Activated naive CD4-positive, alpha-beta T cell treated with anti-CD3 and anti-CD28 coated beads for 36 hours (primary cell): ENCODE measurements around the gene C17orf113. TPM values are rescaled to one million over a fixed set of nuclear protein-coding genes. Genes with fewer than 3 reads are reported as not detected.
A peak's percentile ranks its signal among the peaks of the same experiment; 100 is the strongest.
"Not testable (repeated sequence)": the region's sequence is repeated elsewhere in the genome, so short reads cannot be mapped to it uniquely, and the experiment has no call there.

Experiments
- CTCF ChIA-PET: fragments of 350-600 bp; sonication (Branson Sonifier 250); formaldehyde crosslinking; loops from one replicate; lab custom pipeline; 2021; ENCODE audit warnings: antibody characterized with exemption; lab: Charles Lee
- DNase-seq: peaks from one replicate; pipeline ENCODE4 v3.0.0-alpha.2; 2020
- H3K27ac Mint-ChIP-seq: one replicate; pipeline ENCODE4 v1.8.0; 2021; ENCODE audit warnings: mild to moderate bottlenecking, mixed read lengths
- H3K27me3 Mint-ChIP-seq: one replicate; pipeline ENCODE4 v1.8.0; 2021; ENCODE audit warnings: low read depth, mixed read lengths
- H3K36me3 Mint-ChIP-seq: one replicate; pipeline ENCODE4 v1.8.0; 2021; ENCODE audit warnings: low read depth, mixed read lengths
- H3K4me1 Mint-ChIP-seq: one replicate; pipeline ENCODE4 v1.8.0; 2021; ENCODE audit warnings: low read depth, mixed read lengths
- H3K4me3 Mint-ChIP-seq: one replicate; pipeline ENCODE4 v1.8.0; 2021; ENCODE audit warnings: mild to moderate bottlenecking, moderate library complexity, mixed read lengths
- H3K9me3 Mint-ChIP-seq: one replicate; pipeline ENCODE4 v1.8.0; 2021; ENCODE audit warnings: mixed read lengths
- intact Hi-C: fragments of 100-400 bp; cut with micrococcal nuclease; formaldehyde crosslinking; loops from one replicate; pipeline ENCODE4 v1.15.1; 2023
- total RNA-seq, 2 experiments: library from RNA; stranded (reverse); gene quantifications; one replicate each; pipeline ENCODE4 v1.2.3, GENCODE V29; 2021

The C17orf113 gene
- total RNA-seq, 2 experiments from 2014 or later, result 0.20 to 0.31 TPM

GRCh38 chr17:42034059-42034458 is 16.3 kb downstream of the C17orf113 start:
- Mint-ChIP-seq H3K27me3 (peaks cover 9% of the 10 kb centered on the region), H3K36me3 (no peaks in the 10 kb centered on the region), H3K4me3 (no peak overlapping the region), H3K9me3 (no peaks in the 10 kb centered on the region), H3K4me1 (peaks cover 8% of the 10 kb centered on the region), H3K27ac (no peak overlapping the region)
- DNase-seq, result peak; percentile 46
- intact Hi-C loops, result no loop called here
- CTCF ChIA-PET, result interaction anchor here (0.7 to 1.7 kb wide), 7 partner anchors 9 to 100 kb away, joined by 3 to 7 read pairs (median 3); partner anchors contain the start of gene NKIRAS2

DNA sequence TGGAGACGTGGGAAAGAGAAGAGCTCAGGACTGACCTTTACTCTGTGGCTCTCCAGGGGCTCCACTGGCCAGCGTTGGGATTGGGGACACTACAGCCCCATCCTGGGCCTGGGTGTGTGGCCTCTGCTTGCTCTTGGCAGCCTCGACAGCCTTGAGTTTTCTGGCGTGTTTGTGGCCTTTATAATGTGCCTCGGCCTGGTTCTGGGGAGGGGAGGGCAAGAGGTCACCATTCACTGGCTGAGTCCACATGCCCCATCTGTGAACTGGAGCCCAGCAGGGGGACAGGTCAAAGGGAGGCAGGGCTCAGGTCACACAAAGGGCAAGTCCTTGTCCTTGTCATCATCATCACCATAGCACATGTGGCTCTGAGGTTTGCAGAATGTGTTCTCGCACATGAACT is 18.8 kb downstream of the C17orf113 start:
- CTCF ChIA-PET, result interaction anchor here (1.2 to 1.4 kb wide), 2 partner anchors 15 to 36 kb away, joined by 3 to 5 read pairs; no protein-coding TSS in a partner anchor
- Mint-ChIP-seq H3K27me3 (no peaks in the 10 kb centered on the region), H3K4me1 (peaks cover 8% of the 10 kb centered on the region), H3K36me3 (no peaks in the 10 kb centered on the region), H3K9me3 (no peaks in the 10 kb centered on the region), H3K4me3 (no peak overlapping the region), H3K27ac (no peak overlapping the region)
- intact Hi-C loops, result no loop called here
- DNase-seq, result no peak

GRCh38 chr17:42028791-42029127 is 21.6 kb downstream of the C17orf113 start:
- intact Hi-C loops, result no loop called here

GRCh38 chr17:42027961-42028790 is 22.2 kb downstream of the C17orf113 start:
- intact Hi-C loops, result no loop called here
- Mint-ChIP-seq H3K4me1 (peaks cover 13% of the 10 kb centered on the region), H3K36me3 (peaks cover 8% of the 10 kb centered on the region), H3K4me3 (no peak overlapping the region), H3K27me3 (no peaks in the 10 kb centered on the region), H3K9me3 (no peaks in the 10 kb centered on the region), H3K27ac (no peak overlapping the region)
- CTCF ChIA-PET, result interaction anchor here (0.8 to 2.3 kb wide), 7 partner anchors 8 to 194 kb away, joined by 3 to 7 read pairs (median 3); partner anchors contain the start of genes DNAJC7 and NKIRAS2
- no peak for DNase-seq

More at GRCh38 chr17:42028791-42029127, 21.6 kb downstream of the C17orf113 start:
- peaks cover 8% of the 10 kb centered on the region for H3K36me3 Mint-ChIP-seq
- peaks cover 13% of the 10 kb centered on the region for H3K4me1 Mint-ChIP-seq
- no peaks in the 10 kb centered on the region for H3K9me3 Mint-ChIP-seq
- H3K27me3 Mint-ChIP-seq, result no peaks in the 10 kb centered on the region
- CTCF ChIA-PET, result interaction anchor here (0.8 to 2.3 kb wide), 6 partner anchors 9 to 194 kb away, joined by 3 to 7 read pairs (median 3); partner anchors contain the start of genes DNAJC7 and NKIRAS2
- no peak for DNase-seq
- no peak overlapping the region for H3K4me3 Mint-ChIP-seq
- H3K27ac Mint-ChIP-seq, result no peak overlapping the region

- peaks cover 8% of the 10 kb centered on the region for H3K36me3 Mint-ChIP-seq
- peaks cover 13% of the 10 kb centered on the region for H3K4me1 Mint-ChIP-seq
- no peaks in the 10 kb centered on the region for H3K27me3 Mint-ChIP-seq
- intact Hi-C loops, result no loop called here
- H3K9me3 Mint-ChIP-seq, result no peaks in the 10 kb centered on the region
- CTCF ChIA-PET, result interaction anchor here (1.2 to 12.7 kb wide), 4 partner anchors 11 to 91 kb away, joined by 4 to 117 read pairs (median 8); partner anchors contain the start of genes CNP and DNAJC7
- no peak overlapping the region for H3K27ac Mint-ChIP-seq
- DNase-seq, result no peak
- H3K4me3 Mint-ChIP-seq, result no peak overlapping the region
Measured at GRCh38 chr17:42027590-42027889, 22.9 kb downstream of the C17orf113 start.

GRCh38 chr17:42026857-42027589 is 23.4 kb downstream of the C17orf113 start:
- Mint-ChIP-seq H3K9me3 (no peaks in the 10 kb centered on the region), H3K36me3 (peaks cover 11% of the 10 kb centered on the region), H3K4me3 (no peak overlapping the region), H3K27me3 (no peaks in the 10 kb centered on the region), H3K4me1 (peaks cover 15% of the 10 kb centered on the region), H3K27ac (no peak overlapping the region)
- DNase-seq, result no peak
- CTCF ChIA-PET, result interaction anchor here (0.6 to 12.7 kb wide), 12 partner anchors 11 to 125 kb away, joined by 3 to 117 read pairs (median 6); partner anchors contain the start of genes CNP, DNAJC7 and ZNF385C
- intact Hi-C loops, result no loop called here

DNA sequence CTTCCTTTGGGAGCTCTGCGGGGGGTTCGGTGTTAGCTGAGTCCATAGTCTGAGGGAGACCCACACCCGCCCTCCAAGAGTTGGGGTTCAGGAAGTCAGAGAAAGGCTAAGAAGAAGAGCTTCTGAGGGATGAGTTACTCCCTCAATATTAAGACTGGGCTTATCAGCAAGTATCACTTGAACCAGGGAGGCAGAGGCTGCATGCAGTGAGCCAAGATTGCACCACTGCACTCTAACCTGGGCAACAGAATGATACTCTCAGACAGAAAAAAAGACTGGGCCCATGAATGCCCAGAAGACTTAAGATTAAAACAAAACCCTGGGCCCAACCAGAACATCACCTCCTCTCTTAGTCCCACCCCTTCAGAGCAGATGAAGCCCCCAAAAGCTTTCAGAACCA is 24.5 kb downstream of the C17orf113 start:
- Mint-ChIP-seq H3K36me3 (peaks cover 13% of the 10 kb centered on the region), H3K27me3 (no peaks in the 10 kb centered on the region)

DNA sequence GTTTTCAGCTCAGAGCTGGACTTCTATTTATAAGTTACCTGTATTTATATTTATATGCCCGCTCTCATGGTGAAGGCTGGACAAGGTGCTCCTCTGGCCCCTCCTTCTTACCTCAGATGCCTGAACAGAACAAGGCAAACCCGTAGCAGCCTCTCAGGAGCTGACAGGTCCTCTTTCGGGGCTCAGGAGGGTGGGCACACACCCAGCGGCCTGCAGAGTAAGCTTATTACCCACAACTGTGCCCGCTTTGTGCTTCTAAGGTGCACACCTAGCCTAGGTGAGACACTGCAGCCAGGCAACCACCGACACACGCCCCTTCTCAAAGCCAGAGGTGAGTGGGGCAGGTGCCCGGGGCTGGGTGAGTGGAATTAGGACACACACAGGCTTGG is 25.2 kb downstream of the C17orf113 start:
- CTCF ChIA-PET, result interaction anchor here (0.6 to 12.7 kb wide), 26 partner anchors 9 to 164 kb away, joined by 3 to 117 read pairs (median 5); partner anchors contain the start of genes CNP, DNAJC7, KCNH4 and ZNF385C
- DNase-seq, result no peak
- Mint-ChIP-seq H3K27me3 (no peaks in the 10 kb centered on the region), H3K27ac (peak overlapping the region; percentile 66), H3K4me1 (peaks cover 29% of the 10 kb centered on the region), H3K36me3 (peaks cover 13% of the 10 kb centered on the region), H3K9me3 (no peaks in the 10 kb centered on the region), H3K4me3 (no peak overlapping the region)
- intact Hi-C loops, result loop anchor here (1.0 to 2.0 kb wide), 5 partner anchors 25 to 156 kb away; partner anchors contain the start of genes C17orf113 and KCNH4

More for the DNA sequence above, 24.5 kb downstream of the C17orf113 start:
- H3K27ac Mint-ChIP-seq, result no peak overlapping the region
- DNase-seq, result no peak
- peaks cover 22% of the 10 kb centered on the region for H3K4me1 Mint-ChIP-seq
- CTCF ChIA-PET, result interaction anchor here (0.6 to 12.7 kb wide), 21 partner anchors 8 to 155 kb away, joined by 3 to 117 read pairs (median 6); partner anchors contain the start of genes CNP, DNAJC7, KCNH4 and ZNF385C
- no peak overlapping the region for H3K4me3 Mint-ChIP-seq
- intact Hi-C loops, result loop anchor here (1.0 to 2.0 kb wide), 5 partner anchors 24 to 155 kb away; partner anchors contain the start of genes C17orf113 and KCNH4
- no peaks in the 10 kb centered on the region for H3K9me3 Mint-ChIP-seq

DNA sequence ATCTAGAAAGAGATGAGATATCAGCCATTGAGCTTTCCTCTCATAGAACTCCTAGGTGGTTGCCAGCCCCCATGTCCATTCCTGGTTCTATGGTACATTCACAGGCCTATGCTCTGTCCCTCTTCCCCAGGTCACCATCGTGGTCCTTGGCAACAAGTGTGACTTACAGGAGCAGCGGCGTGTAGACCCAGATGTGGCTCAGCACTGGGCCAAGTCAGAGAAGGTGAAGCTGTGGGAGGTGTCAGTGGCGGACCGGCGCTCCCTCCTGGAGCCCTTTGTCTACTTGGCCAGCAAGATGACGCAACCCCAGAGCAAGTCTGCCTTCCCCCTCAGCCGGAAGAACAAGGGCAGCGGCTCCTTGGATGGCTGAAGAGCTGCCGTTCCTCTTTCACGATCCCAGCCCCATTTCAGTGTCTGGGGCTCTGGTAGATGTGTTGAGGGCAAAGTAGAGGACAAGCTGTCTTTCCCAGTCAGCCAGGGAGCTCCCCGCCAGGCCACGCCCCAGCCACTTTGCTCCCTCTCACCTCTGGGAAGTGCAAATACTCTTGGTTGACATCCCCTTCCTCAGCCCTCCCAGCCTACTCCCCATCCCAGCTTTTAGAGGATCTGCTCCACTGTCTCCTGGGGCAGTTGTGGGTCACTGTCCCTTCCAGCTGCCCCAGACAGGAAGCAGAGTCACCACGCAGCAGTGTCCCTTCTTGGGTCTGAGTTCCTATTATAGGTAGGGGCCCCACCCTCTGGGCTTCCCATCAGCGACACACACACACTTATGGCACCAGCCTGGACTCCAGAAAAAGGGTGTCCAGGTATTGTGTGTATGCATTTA is 26.7 kb downstream of the C17orf113 start:
- intact Hi-C loops, result loop anchor here (1.0 to 2.0 kb wide), 2 partner anchors 157 to 383 kb away; partner anchors contain the start of gene KCNH4
- H3K4me3 Mint-ChIP-seq, result no peak overlapping the region
- no peak for DNase-seq
- H3K27me3 Mint-ChIP-seq, result no peaks in the 10 kb centered on the region
- H3K36me3 Mint-ChIP-seq, result peaks cover 13% of the 10 kb centered on the region
- CTCF ChIA-PET, result interaction anchor here (0.5 to 12.7 kb wide), 7 partner anchors 15 to 158 kb away, joined by 3 to 117 read pairs (median 4); partner anchors contain the start of genes CNP, DHX58 and KCNH4
- peak overlapping the region; percentile 50 for H3K27ac Mint-ChIP-seq
- H3K4me1 Mint-ChIP-seq, result peaks cover 38% of the 10 kb centered on the region
- no peaks in the 10 kb centered on the region for H3K9me3 Mint-ChIP-seq

DNA sequence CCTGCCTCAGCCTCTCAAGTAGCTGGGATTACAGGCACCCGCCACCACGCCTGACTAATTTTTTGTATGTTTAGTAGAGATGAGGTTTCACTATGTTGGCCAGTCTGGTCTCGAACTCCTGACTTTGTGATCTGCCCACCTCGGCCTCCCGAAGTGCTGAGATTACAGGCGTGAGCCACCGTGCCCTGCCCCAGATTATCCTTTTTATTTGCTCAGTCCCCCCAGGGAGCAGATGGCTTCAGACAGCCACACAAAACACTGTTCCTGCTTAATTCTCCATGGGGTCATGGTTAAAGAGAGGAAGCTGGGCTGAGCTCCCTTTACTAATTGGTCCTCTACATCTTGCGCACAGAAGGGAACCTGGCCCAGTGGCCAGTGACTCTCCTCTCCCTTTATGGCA is 29.6 kb downstream of the C17orf113 start:
- Mint-ChIP-seq H3K4me1 (peaks cover 52% of the 10 kb centered on the region), H3K4me3 (peak overlapping the region; percentile 83), H3K36me3 (peaks cover 20% of the 10 kb centered on the region)
- intact Hi-C loops, DNase-seq, H3K27ac Mint-ChIP-seq, H3K27me3 Mint-ChIP-seq, H3K9me3 Mint-ChIP-seq: not testable (repeated sequence)
- CTCF ChIA-PET, result interaction anchor here (0.7 to 12.7 kb wide), 12 partner anchors 9 to 135 kb away, joined by 3 to 117 read pairs (median 3); partner anchors contain the start of gene CNP
